Stimulated activated memory B cell treated with anti-CD40 and anti-IgM and Interleukin-4, amounts not matched to agents 10 μg/mL and 1 μg/mL and 100 μg/mL, for 72 hours (primary cell): ENCODE measurements around the gene SYT14.
"Not testable (repeated sequence)": the region's sequence is repeated elsewhere in the genome, so short reads cannot be mapped to it uniquely, and the experiment has no call there.

ENCODE experiments used
- ATAC-seq: fragments of 150-1000 bp; cut with Tn5 transposase; 2 replicates; pipeline ENCODE4 v1.10.0; 2021
- H3K27ac Mint-ChIP-seq: one replicate; pipeline ENCODE4 v1.8.0; 2022; ENCODE audit warnings: mild to moderate bottlenecking, mixed read lengths
- H3K27me3 Mint-ChIP-seq: one replicate; pipeline ENCODE4 v1.8.0; 2022; ENCODE audit warnings: mixed read lengths
- H3K36me3 Mint-ChIP-seq: one replicate; pipeline ENCODE4 v1.8.0; 2022; ENCODE audit warnings: mixed read lengths
- H3K4me1 Mint-ChIP-seq: one replicate; pipeline ENCODE4 v1.8.0; 2022; ENCODE audit warnings: mixed read lengths
- H3K4me3 Mint-ChIP-seq: one replicate; pipeline ENCODE4 v1.8.0; 2022; ENCODE audit warnings: mild to moderate bottlenecking, moderate library complexity, mixed read lengths
- H3K9me3 Mint-ChIP-seq: one replicate; pipeline ENCODE4 v1.8.0; 2022; ENCODE audit warnings: mixed read lengths

SYT14 gene

GRCh38 chr1:210151052-210151672 lies 213.1 kb downstream of the SYT14 start:
- H3K27ac Mint-ChIP-seq = no peak overlapping the region
- no peaks in the 10 kb centered on the region for H3K9me3 Mint-ChIP-seq
- no peak for ATAC-seq
- no peaks in the 10 kb centered on the region for H3K4me1 Mint-ChIP-seq
- H3K27me3 Mint-ChIP-seq = no peaks in the 10 kb centered on the region
- no peak overlapping the region for H3K4me3 Mint-ChIP-seq
- no peaks in the 10 kb centered on the region for H3K36me3 Mint-ChIP-seq

- H3K4me3 Mint-ChIP-seq = no peak overlapping the region
- H3K27ac Mint-ChIP-seq = no peak overlapping the region
- no peak for ATAC-seq
- no peaks in the 10 kb centered on the region for H3K27me3 Mint-ChIP-seq
- no peaks in the 10 kb centered on the region for H3K9me3 Mint-ChIP-seq
- no peaks in the 10 kb centered on the region for H3K36me3 Mint-ChIP-seq
- no peaks in the 10 kb centered on the region for H3K4me1 Mint-ChIP-seq
These were observed 221.2 kb downstream of the SYT14 start for GRCh38 chr1:210159211-210159610.

GRCh38 chr1:210170220-210170619 lies 232.2 kb downstream of the SYT14 start:
- no peak overlapping the region for H3K4me3 Mint-ChIP-seq
- no peak overlapping the region for H3K27ac Mint-ChIP-seq
- H3K9me3 Mint-ChIP-seq = no peaks in the 10 kb centered on the region
- H3K36me3 Mint-ChIP-seq = no peaks in the 10 kb centered on the region
- no peaks in the 10 kb centered on the region for H3K27me3 Mint-ChIP-seq
- no peaks in the 10 kb centered on the region for H3K4me1 Mint-ChIP-seq
- ATAC-seq = no peak

- ATAC-seq = no peak
- no peaks in the 10 kb centered on the region for H3K4me1 Mint-ChIP-seq
These were observed 236.1 kb downstream of the SYT14 start for GRCh38 chr1:210174133-210174532.

GRCh38 chr1:210185063-210185462 lies 247.0 kb downstream of the SYT14 start:
- H3K9me3 Mint-ChIP-seq = no peaks in the 10 kb centered on the region
- peaks cover 22% of the 10 kb centered on the region for H3K27me3 Mint-ChIP-seq
- no peak overlapping the region for H3K27ac Mint-ChIP-seq
- H3K4me1 Mint-ChIP-seq = no peaks in the 10 kb centered on the region
- no peak overlapping the region for H3K4me3 Mint-ChIP-seq
- ATAC-seq = no peak
- H3K36me3 Mint-ChIP-seq = no peaks in the 10 kb centered on the region

More at GRCh38 chr1:210174133-210174532, 236.1 kb downstream of the SYT14 start:
- Mint-ChIP-seq H3K27me3 (peaks cover 13% of the 10 kb centered on the region), H3K27ac (no peak overlapping the region), H3K36me3 (no peaks in the 10 kb centered on the region), H3K9me3 (no peaks in the 10 kb centered on the region), H3K4me3 (no peak overlapping the region)

GRCh38 chr1:210187849-210188606 lies 250.0 kb downstream of the SYT14 start:
- H3K36me3 Mint-ChIP-seq, ATAC-seq, H3K4me3 Mint-ChIP-seq, H3K4me1 Mint-ChIP-seq, H3K27me3 Mint-ChIP-seq, H3K9me3 Mint-ChIP-seq, H3K27ac Mint-ChIP-seq: not testable (repeated sequence)

- H3K36me3 Mint-ChIP-seq = no peaks in the 10 kb centered on the region
- no peaks in the 10 kb centered on the region for H3K27me3 Mint-ChIP-seq
- ATAC-seq = no peak
- H3K4me3 Mint-ChIP-seq = no peak overlapping the region
- H3K4me1 Mint-ChIP-seq = no peaks in the 10 kb centered on the region
- no peak overlapping the region for H3K27ac Mint-ChIP-seq
- no peaks in the 10 kb centered on the region for H3K9me3 Mint-ChIP-seq
These were observed 251.4 kb downstream of the SYT14 start for GRCh38 chr1:210189426-210189825.

- no peaks in the 10 kb centered on the region for H3K9me3 Mint-ChIP-seq
- H3K4me3 Mint-ChIP-seq = no peak overlapping the region
- no peak for ATAC-seq
- H3K36me3 Mint-ChIP-seq = no peaks in the 10 kb centered on the region
- H3K4me1 Mint-ChIP-seq = no peaks in the 10 kb centered on the region
- peaks cover 5% of the 10 kb centered on the region for H3K27me3 Mint-ChIP-seq
- no peak overlapping the region for H3K27ac Mint-ChIP-seq
These were observed 257.7 kb downstream of the SYT14 start for GRCh38 chr1:210195635-210196160.

GRCh38 chr1:210196266-210196665 lies 258.2 kb downstream of the SYT14 start:
- H3K27me3 Mint-ChIP-seq = peaks cover 11% of the 10 kb centered on the region
- not testable (repeated sequence) for H3K4me1 Mint-ChIP-seq, H3K4me3 Mint-ChIP-seq, ATAC-seq, H3K36me3 Mint-ChIP-seq, H3K27ac Mint-ChIP-seq, H3K9me3 Mint-ChIP-seq

- Mint-ChIP-seq H3K36me3 (no peaks in the 10 kb centered on the region), H3K27ac (no peak overlapping the region), H3K27me3 (peaks cover 12% of the 10 kb centered on the region), H3K4me1 (no peaks in the 10 kb centered on the region), H3K4me3 (no peak overlapping the region), H3K9me3 (no peaks in the 10 kb centered on the region)
- ATAC-seq = no peak
These were observed 260.8 kb downstream of the SYT14 start for GRCh38 chr1:210198840-210199239.

GRCh38 chr1:210200124-210200736 lies 262.2 kb downstream of the SYT14 start:
- Mint-ChIP-seq H3K4me1 (no peaks in the 10 kb centered on the region), H3K9me3 (no peaks in the 10 kb centered on the region), H3K36me3 (no peaks in the 10 kb centered on the region), H3K27me3 (peaks cover 12% of the 10 kb centered on the region), H3K4me3 (no peak overlapping the region), H3K27ac (no peak overlapping the region)
- ATAC-seq = no peak

GRCh38 chr1:210201681-210202080 lies 263.7 kb downstream of the SYT14 start:
- Mint-ChIP-seq H3K27ac (no peak overlapping the region), H3K4me1 (no peaks in the 10 kb centered on the region), H3K27me3 (peaks cover 22% of the 10 kb centered on the region), H3K9me3 (no peaks in the 10 kb centered on the region), H3K36me3 (no peaks in the 10 kb centered on the region), H3K4me3 (no peak overlapping the region)
- ATAC-seq = no peak

- Mint-ChIP-seq H3K36me3 (no peaks in the 10 kb centered on the region), H3K27me3 (peaks cover 50% of the 10 kb centered on the region), H3K4me3 (no peak overlapping the region), H3K4me1 (no peaks in the 10 kb centered on the region), H3K9me3 (no peaks in the 10 kb centered on the region), H3K27ac (no peak overlapping the region)
- no peak for ATAC-seq
These were observed 269.8 kb downstream of the SYT14 start for GRCh38 chr1:210207597-210208450.

- no peak overlapping the region for H3K4me3 Mint-ChIP-seq
These were observed 275.3 kb downstream of the SYT14 start for GRCh38 chr1:210213335-210213734.

More at GRCh38 chr1:210213335-210213734, 275.3 kb downstream of the SYT14 start:
- H3K36me3 Mint-ChIP-seq = no peaks in the 10 kb centered on the region
- no peak for ATAC-seq
- H3K27me3 Mint-ChIP-seq = peaks cover 65% of the 10 kb centered on the region
- no peaks in the 10 kb centered on the region for H3K4me1 Mint-ChIP-seq
- H3K27ac Mint-ChIP-seq = no peak overlapping the region
- no peaks in the 10 kb centered on the region for H3K9me3 Mint-ChIP-seq
